Measurements from ENCODE around the gene TRIM2. TPM values are rescaled to one million over a fixed set of nuclear protein-coding genes. Genes with fewer than 3 reads are reported as not detected.

Gene TRIM2
- total RNA-seq, 1 experiment from 2014 or later: 131 TPM

DNA sequence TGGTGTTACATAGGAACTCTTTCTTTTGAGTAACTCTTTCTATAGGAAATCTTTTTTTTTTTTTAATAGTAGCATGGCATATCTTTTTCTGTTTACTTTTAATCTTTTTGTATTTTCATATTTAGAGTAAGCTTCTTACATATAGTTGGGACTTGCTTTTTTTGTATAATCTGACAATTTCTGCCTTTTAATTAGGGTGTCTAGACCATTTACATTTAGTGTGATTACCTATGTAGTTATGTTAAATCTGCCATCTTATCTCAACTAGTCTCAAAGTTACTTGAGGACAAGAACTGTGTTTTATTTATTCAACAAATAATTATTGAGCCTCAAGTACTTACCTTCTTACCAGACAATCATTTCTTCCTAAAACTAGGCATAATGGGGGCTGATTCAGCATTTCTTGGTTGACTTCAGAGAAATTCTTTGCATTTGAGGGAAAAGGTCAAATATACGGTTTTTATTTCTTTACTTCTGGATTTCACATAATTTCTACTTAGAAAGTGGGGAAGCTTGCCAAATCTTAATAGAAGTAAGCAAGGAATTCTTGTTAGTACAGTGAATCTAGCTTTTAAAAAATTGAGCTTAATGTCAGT is 168.8 kb downstream of the TRIM2 start:
- in situ Hi-C loops (cut with HindIII; ENCODE audit: low pct_unique_long_range_greater_than_20kb, low sequenced_read_pairs): loop anchor here (10.0 kb wide), 1 partner anchor 172 kb away; no protein-coding TSS in a partner anchor

GRCh38 chr4:153374442-153374841 is 170.2 kb downstream of the TRIM2 start:
- in situ Hi-C loops (cut with HindIII; ENCODE audit: low pct_unique_long_range_greater_than_20kb, low sequenced_read_pairs): loop anchor here (10.0 kb wide), 1 partner anchor 170 kb away; no protein-coding TSS in a partner anchor
- no peak for DNase-seq (ENCODE audit: low read depth, low spot score)

More for the DNA sequence above, 168.8 kb downstream of the TRIM2 start:
- no peak for DNase-seq (ENCODE audit: low read depth, low spot score)

DNA sequence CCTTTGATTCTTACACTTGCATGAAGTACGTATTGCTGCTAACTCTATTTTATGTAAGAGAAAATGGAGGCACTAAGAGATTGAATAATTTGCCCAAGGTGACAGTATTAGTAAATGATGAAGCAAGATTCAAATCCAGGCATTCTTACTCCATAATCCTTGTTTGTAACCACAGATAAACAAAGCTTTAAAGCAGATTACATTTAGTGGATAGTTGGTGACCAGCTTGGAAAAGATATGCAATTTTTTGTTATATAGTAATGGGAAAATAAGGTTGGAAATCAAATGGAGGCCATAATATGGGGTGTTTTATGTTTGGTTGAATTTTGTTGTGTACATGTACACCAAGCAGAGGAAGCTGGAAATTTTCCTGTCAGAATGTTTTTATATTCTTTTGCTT is 171.1 kb downstream of the TRIM2 start:
- in situ Hi-C loops (cut with HindIII; ENCODE audit: low pct_unique_long_range_greater_than_20kb, low sequenced_read_pairs): loop anchor here (10.0 kb wide), 1 partner anchor 169 kb away; no protein-coding TSS in a partner anchor
- DNase-seq (ENCODE audit: low read depth, low spot score): no peak

- in situ Hi-C loops (cut with HindIII; ENCODE audit: low pct_unique_long_range_greater_than_20kb, low sequenced_read_pairs): no loop called here
- DNase-seq (ENCODE audit: low read depth, low spot score): no peak
Observed at GRCh38 chr4:153383131-153383530, 178.9 kb downstream of the TRIM2 start.

- in situ Hi-C loops (cut with HindIII; ENCODE audit: low pct_unique_long_range_greater_than_20kb, low sequenced_read_pairs): no loop called here
- DNase-seq (ENCODE audit: low read depth, low spot score): no peak
Observed at GRCh38 chr4:153384160-153384559, 179.9 kb downstream of the TRIM2 start.

DNA sequence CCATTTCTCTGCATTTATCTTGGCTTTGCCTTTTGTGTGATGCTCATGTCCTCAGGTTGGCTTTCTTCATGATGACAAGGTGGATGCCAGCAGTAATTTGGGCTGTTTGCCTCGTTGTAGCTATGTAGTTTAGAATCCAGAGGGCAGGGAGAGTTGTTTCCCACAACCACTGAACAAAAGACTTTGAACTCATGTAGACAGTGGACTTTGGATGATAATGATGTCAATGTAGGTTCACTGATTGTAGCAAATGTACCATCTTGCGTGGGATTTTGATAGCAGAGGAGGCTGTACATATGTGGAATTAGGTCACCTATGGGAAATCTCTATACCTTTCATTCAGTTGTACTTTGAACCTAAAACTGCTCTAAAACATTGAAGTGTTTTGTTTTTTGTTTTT is 181.5 kb downstream of the TRIM2 start:
- DNase-seq (ENCODE audit: low read depth, low spot score): no peak
- in situ Hi-C loops (cut with HindIII; ENCODE audit: low pct_unique_long_range_greater_than_20kb, low sequenced_read_pairs): no loop called here

GRCh38 chr4:153387981-153388380 is 183.7 kb downstream of the TRIM2 start:
- in situ Hi-C loops (cut with HindIII; ENCODE audit: low pct_unique_long_range_greater_than_20kb, low sequenced_read_pairs): no loop called here
- DNase-seq (ENCODE audit: low read depth, low spot score): no peak

Small RNA genes lying within 50 kb of the gene (small RNA-seq; reads per million reads assigned to genes)
- gene RF00019 (0 reads per million in 2 experiments), gene RN7SL419P (0 reads per million in 2 experiments), gene RNU6-1196P (0 reads per million in 2 experiments)

Other genes starting within 250 kb of the TRIM2 start
- 12.3 and 13.7 TPM in 2 replicates for gene MND1, start 140.2 kb downstream of the TRIM2 start, total RNA-seq (2014; rRNA removed; shearing (Covaris generic))